ENCODE measurements around the gene EXOC8.

GRCh38 chr1:231311720-231312431, 25.8 kb downstream of the EXOC8 start:
- TF ChIP-seq POLR2A (IDR thresholded peaks at IDR 0.05) (no peak), CTCF (IDR thresholded peaks at IDR 0.05) (no peak)
